LNCAP (cell line): ENCODE measurements around the gene RASA3.

ENCODE experiments used
- TF ChIP-seq, protein P1 (sequence below): fragments of 450-650 bp; IDR thresholded peaks from 2 replicates; pipeline ENCODE4 v1.5.1; 2017; ENCODE audit warnings: mild to moderate bottlenecking

RASA3 gene

GRCh38 chr13:114110091-114110829 lies 22.2 kb downstream of the RASA3 start:
- TF ChIP-seq, protein P1, sequence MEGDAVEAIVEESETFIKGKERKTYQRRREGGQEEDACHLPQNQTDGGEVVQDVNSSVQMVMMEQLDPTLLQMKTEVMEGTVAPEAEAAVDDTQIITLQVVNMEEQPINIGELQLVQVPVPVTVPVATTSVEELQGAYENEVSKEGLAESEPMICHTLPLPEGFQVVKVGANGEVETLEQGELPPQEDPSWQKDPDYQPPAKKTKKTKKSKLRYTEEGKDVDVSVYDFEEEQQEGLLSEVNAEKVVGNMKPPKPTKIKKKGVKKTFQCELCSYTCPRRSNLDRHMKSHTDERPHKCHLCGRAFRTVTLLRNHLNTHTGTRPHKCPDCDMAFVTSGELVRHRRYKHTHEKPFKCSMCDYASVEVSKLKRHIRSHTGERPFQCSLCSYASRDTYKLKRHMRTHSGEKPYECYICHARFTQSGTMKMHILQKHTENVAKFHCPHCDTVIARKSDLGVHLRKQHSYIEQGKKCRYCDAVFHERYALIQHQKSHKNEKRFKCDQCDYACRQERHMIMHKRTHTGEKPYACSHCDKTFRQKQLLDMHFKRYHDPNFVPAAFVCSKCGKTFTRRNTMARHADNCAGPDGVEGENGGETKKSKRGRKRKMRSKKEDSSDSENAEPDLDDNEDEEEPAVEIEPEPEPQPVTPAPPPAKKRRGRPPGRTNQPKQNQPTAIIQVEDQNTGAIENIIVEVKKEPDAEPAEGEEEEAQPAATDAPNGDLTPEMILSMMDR, result no peak

DNA sequence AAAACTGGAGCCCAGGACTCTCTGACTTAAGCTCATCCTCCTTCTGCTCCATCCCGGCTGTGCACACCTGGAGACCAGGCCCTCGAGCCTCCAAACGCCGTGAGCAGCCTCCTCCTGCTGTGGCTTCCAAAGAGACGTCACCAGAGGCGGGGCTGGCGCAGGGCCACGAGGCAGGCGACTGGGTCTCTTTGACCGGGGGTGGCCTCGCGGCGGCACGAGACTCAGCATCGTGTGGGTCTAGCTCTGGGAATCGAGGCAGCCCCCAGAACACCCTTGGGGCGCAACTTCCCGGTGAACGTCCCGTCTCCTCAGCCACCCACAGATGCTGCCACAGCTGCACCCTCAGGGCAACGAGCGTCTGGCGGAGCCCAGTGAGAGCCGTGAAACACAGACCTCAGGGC lies 22.8 kb downstream of the RASA3 start:
- TF ChIP-seq, protein P1, result no peak

GRCh38 chr13:114108894-114109293 lies 23.5 kb downstream of the RASA3 start:
- TF ChIP-seq, protein P1, result no peak

DNA sequence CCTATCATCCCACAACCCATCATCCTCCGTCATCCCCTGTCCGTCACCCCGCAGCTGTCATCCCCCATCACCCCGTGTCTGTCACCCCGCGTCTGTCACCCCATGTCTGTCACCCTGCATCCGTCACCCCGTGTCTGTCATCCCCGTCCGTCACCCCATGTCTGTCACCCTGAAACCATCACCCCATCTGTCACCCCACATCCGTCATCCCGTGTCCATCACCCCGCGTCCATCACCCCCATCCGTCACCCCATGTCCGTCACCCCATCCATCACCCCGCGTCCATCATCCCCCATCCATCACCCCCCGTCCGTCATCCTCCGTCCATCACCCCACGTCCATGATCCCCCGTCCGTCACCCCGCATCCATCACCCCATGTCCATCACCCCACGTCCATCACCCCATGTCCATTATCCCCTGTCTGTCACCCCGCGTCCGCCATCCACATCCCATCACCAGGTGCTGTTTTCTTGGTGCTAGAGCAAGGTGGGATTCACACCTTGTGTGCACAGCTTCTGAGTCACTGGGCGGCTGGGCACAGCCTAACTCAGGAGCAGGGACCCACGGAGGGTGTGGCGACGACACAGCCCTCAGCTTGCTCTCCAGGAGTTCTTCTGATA lies 24.2 kb downstream of the RASA3 start:
- TF ChIP-seq, protein P1, result no peak

DNA sequence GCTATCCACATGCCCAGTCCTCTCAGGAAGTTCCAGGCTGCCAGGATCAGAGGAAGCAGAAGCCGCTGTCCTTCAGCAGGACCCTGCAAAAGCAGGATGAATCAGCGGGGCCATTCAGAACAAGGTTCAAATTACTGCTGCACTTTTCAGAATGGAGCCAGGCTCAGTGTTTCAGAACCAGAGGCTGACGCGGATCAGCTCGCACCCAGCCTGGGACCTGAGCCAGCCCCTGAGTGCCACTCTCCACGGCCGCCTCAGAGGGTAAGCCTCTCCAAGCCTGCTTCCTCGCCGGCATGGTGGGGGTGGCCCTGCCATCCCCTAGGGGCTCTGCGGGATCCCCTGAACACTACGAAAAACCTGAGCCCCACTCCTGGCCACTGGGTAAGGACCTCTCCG lies 24.7 kb downstream of the RASA3 start:
- TF ChIP-seq, protein P1, result no peak

GRCh38 chr13:114106991-114107685 lies 25.3 kb downstream of the RASA3 start:
- TF ChIP-seq, protein P1, result no peak

DNA sequence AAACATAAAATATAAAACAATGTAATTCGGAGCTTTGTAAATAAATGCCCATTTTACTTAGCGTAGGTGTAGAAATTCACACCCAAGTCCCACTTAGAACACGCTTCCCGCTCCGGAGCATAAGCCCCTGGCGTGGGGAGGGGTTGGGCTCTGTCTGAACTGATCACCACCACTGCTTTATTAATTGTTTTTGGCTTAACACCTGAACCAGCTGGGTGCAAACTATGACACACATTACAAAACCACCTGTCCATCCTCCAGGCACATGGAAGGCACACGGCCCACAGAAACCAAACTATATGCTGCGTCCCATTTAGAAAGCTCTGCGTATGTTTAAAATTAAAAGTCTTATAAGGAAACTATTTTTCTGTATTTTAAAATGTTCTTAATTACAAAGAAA lies 25.9 kb downstream of the RASA3 start:
- TF ChIP-seq, protein P1, result no peak
